PFSK-1 (cell line): Measurements from ENCODE around the gene BTBD9.

Experiments
- FOXP2 ChIP-seq: optimal IDR thresholded peaks from 2 replicates; pipeline ENCODE3; 2011; ENCODE audit warnings: borderline replicate concordance, control low read depth, inconsistent platforms; ENCODE audit not compliant: insufficient read depth; ENCODE audit errors: extremely low read length, extremely low read depth
- POLR2AphosphoS5 ChIP-seq: IDR thresholded peaks from 2 replicates; pipeline ENCODE4 v1.6.1; 2012; ENCODE audit warnings: low read depth, mild to moderate bottlenecking, control low read depth, low read length, moderate library complexity
- REST ChIP-seq, 2 experiments: IDR thresholded peaks; 2 replicates each; pipeline versions ENCODE4 v1.6.1 to v1.8.0; 2011 to 2012; ENCODE audit warnings: low read depth in 2 of 2, low read length in 2 of 2, control low read depth in 1 of 2, inconsistent platforms in 1 of 2, mild to moderate bottlenecking in 1 of 2, moderate library complexity in 1 of 2; ENCODE audit not compliant: insufficient read depth in 1 of 2
- SIN3A ChIP-seq: IDR thresholded peaks from 2 replicates; pipeline ENCODE4 v1.6.1; 2012; ENCODE audit warnings: mild to moderate bottlenecking, low read length, moderate library complexity, borderline replicate concordance; ENCODE audit not compliant: insufficient read depth
- TAF1 ChIP-seq: IDR thresholded peaks from 2 replicates; pipeline ENCODE4 v1.6.1; 2012; ENCODE audit warnings: low read length, control low read depth, borderline replicate concordance; ENCODE audit not compliant: insufficient read depth

Gene BTBD9

GRCh38 chr6:38450717-38451116, 189.0 kb downstream of the BTBD9 start:
- TF ChIP-seq TAF1 (no peak), REST (IDR thresholded peaks at IDR 0.05; ENCODE audit: insufficient read depth in 1 of 2, low read depth in 2 of 2, low read length in 2 of 2) (no peak), FOXP2 (no peak), POLR2AphosphoS5 (no peak), SIN3A (no peak)

GRCh38 chr6:38445925-38446324, 193.8 kb downstream of the BTBD9 start:
- TF ChIP-seq SIN3A (no peak), REST (IDR thresholded peaks at IDR 0.05; ENCODE audit: insufficient read depth in 1 of 2, low read depth in 2 of 2, low read length in 2 of 2) (no peak), TAF1 (no peak)

GRCh38 chr6:38445336-38445735, 194.4 kb downstream of the BTBD9 start:
- TF ChIP-seq TAF1: no peak
- TF ChIP-seq SIN3A: no peak
- no peak for TF ChIP-seq REST (IDR thresholded peaks at IDR 0.05; ENCODE audit: insufficient read depth in 1 of 2, low read depth in 2 of 2, low read length in 2 of 2)
- TF ChIP-seq POLR2AphosphoS5: no peak
- no peak for TF ChIP-seq FOXP2

GRCh38 chr6:38443352-38444144, 196.2 kb downstream of the BTBD9 start:
- TF ChIP-seq POLR2AphosphoS5: no peak
- no peak for TF ChIP-seq FOXP2
- no peak for TF ChIP-seq REST (IDR thresholded peaks at IDR 0.05; ENCODE audit: insufficient read depth in 1 of 2, low read depth in 2 of 2, low read length in 2 of 2)
- no peak for TF ChIP-seq SIN3A
- TF ChIP-seq TAF1: no peak
